Globus pallidus (tissue), 1 donor: Measurements from ENCODE around the gene ALDH3B1.

ENCODE experiments used
- DNase-seq: peaks from one replicate; pipeline ENCODE4 v3.0.0-alpha.2; 2015; ENCODE audit warnings: low spot score

ALDH3B1 gene

DNA sequence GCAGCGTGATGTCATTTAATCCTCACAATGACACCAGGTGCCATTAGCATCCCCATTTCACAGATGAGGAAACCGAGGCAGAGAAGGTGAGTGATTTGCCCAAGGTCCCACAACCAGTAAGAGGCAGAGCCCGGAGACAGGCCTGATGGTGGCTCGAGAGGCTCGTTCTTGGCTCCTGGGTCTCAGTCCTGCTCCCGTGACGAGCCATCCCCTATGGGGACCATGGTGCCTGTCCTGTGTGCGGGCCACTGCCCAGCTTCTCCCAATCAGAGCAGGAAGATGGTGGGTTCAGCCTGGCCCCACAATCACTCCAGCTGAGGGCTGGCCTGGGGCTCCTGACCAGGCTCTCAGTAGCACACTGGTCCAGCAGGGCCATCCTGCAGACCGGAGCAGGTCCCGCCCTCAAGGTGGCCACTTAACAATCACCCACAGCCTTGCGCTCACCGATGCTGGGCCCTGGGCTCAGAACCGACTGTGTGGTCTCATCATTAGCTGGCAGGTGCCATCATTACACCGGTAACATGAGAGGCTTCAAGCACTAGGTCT is 3.6 kb downstream of the ALDH3B1 start:
- no peak for DNase-seq

- no peak for DNase-seq
Observed at GRCh38 chr11:68014157-68014946, 4.2 kb downstream of the ALDH3B1 start.

- no peak for DNase-seq
Observed at GRCh38 chr11:68014947-68015447, 4.9 kb downstream of the ALDH3B1 start.

- no peak for DNase-seq
Observed at GRCh38 chr11:68015467-68015866, 5.3 kb downstream of the ALDH3B1 start.

DNA sequence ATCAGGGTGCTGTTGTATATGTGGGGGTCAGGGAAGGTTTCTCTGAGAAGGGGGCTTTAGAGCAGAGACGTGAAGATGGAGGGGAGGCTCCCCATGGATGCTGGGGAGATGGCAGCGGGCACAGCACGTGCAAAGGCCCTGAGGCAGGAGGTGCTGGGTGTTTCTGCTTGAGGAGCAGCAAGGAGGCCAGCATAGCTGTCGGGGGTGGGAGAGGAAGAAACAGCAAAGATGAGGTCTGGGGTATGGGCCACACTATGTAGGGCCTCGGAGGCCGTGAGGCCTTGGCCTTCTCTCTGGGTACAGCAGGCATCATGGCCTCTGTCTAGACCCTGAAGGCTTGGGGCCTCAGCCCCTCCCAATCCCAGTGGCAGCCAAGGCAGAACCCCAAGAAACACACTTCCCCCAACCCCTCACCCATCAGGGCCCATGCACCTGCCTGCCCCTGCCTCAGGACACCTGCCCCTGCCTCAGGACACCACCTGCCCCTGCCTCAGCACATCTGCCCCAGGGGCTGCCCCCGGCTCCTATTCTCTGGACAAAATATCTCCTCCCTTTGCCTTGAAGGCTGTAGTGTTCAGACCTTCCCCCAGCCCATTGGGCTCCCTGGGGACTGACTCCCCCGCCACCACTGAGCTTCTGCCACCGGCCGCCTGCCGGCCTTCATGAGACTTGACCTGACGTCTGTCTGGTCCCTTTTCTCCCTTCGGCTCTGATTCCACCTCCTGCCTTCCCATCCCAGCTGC is 6.2 kb downstream of the ALDH3B1 start:
- DNase-seq: no peak

- DNase-seq: peak; percentile 64
Observed at GRCh38 chr11:68016904-68017817, 7.0 kb downstream of the ALDH3B1 start.

GRCh38 chr11:68017980-68018729 is 8.0 kb downstream of the ALDH3B1 start:
- no peak for DNase-seq

DNA sequence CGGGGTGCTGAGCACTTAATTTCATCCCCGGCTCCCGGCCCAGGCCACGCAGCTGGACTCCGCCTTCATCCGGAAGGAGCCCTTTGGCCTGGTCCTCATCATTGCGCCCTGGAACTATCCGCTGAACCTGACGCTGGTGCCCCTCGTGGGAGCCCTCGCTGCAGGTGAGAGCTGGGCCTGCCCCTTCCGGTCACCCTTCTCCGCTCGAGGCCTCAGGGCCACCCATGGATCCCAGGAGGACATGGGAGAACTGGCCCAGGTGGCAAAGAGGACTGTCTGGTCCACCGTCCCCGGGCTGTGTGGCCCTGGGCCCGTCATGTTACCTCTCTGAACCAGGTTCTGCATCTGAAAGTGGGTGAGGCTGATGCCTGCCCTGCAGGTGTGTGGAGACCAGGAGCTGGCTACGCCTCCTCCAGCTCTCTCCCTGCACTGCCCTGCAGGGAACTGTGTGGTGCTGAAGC is 8.6 kb downstream of the ALDH3B1 start:
- DNase-seq: no peak

GRCh38 chr11:68019486-68019885 is 9.4 kb downstream of the ALDH3B1 start:
- DNase-seq: no peak

DNA sequence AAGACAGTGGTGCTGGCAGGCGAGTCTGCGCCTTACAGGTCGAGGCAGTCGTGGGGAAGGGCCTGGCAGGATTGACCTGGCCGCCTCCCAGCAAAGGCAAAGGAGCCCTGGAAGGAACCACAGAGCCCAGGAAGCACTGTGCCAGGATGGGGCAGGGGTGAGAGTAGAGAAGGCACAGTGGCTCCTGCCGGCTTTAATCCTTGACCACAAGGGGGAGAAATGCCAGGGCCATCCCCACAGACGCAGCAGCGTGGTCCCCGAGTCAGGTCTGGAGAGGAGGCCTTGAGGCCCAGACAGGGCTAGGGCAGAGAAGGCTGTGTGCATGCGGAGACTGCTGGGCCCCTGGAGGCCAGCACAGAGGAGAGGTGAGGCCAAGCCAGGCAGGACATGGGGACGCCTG is 10.4 kb downstream of the ALDH3B1 start:
- no peak for DNase-seq

- no peak for DNase-seq
Observed at GRCh38 chr11:68021167-68021787, 11.2 kb downstream of the ALDH3B1 start.

GRCh38 chr11:68022531-68022930 is 12.4 kb downstream of the ALDH3B1 start:
- no peak for DNase-seq

- DNase-seq: no peak
Observed at GRCh38 chr11:68024508-68024907, 14.4 kb downstream of the ALDH3B1 start.

DNA sequence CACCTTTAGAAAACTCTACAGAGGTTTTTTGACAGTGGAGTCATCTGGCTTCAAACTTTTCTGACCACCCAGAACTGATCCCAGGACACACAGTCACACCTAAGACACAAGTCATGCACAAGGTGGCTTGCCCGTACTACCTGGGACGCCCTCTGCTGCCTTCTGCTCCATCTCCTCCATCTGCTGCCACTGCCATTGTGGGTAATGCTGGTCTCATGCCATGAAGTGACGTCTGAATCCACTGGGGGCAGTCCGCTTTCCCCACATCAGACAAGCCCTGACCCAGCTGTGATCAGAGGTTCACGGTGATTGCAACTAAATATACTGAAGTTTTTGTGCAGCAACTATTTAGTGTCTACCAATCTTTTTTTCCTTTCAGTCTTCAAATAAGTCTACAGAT is 14.9 kb downstream of the ALDH3B1 start:
- no peak for DNase-seq

- no peak for DNase-seq
Observed at GRCh38 chr11:68026391-68027105, 16.4 kb downstream of the ALDH3B1 start.

GRCh38 chr11:68027667-68028066 is 17.5 kb downstream of the ALDH3B1 start:
- no peak for DNase-seq

- DNase-seq: no peak
Observed at GRCh38 chr11:68028802-68029545, 18.8 kb downstream of the ALDH3B1 start.

- DNase-seq: peak; percentile 100
Observed at GRCh38 chr11:68030318-68031143, 20.4 kb downstream of the ALDH3B1 start, which contains the start of gene NDUFS8. Gene NDUFS8, plus strand, starts transcription at chr11:68030681. Its CDS starts 1,471 bp downstream, at chr11:68032152.
